Measurements from ENCODE around the gene AVPR1B.

Gene AVPR1B

GRCh38 chr1:206102292-206102936 lies 14.8 kb downstream of the AVPR1B start:
- no peaks in the 10 kb centered on the region for H3K36me3 ChIP-seq (ENCODE audit: insufficient read depth, low read length)
- no peaks in the 10 kb centered on the region for H3K79me2 ChIP-seq (ENCODE audit: insufficient read depth, low read length)
- no peak overlapping the region for H3K4me2 ChIP-seq (ENCODE audit: insufficient read depth, low read length)
- ATAC-seq (ENCODE audit: insufficient read depth, low read depth) (no peak), DNase-seq (no peak)
- TF ChIP-seq EZH2 (IDR thresholded peaks at IDR 0.05; ENCODE audit: borderline replicate concordance, low read depth, low read length, severe bottlenecking) (no peak), CTCF (IDR thresholded peaks at IDR 0.05; ENCODE audit: borderline replicate concordance, extremely low read depth, low read length, poor library complexity, severe bottlenecking) (no peak)
- no peaks in the 10 kb centered on the region for H4K20me1 ChIP-seq (ENCODE audit: insufficient read depth, low read length)
- H3K4me1 ChIP-seq (ENCODE audit: insufficient read depth, low read length) = no peaks in the 10 kb centered on the region
- no peak overlapping the region for H2AFZ ChIP-seq (ENCODE audit: low read depth, low read length)
- H3K9me3 ChIP-seq (ENCODE audit: insufficient read depth, low read length, severe bottlenecking) = no peaks in the 10 kb centered on the region
- peaks cover 17% of the 10 kb centered on the region for H3K27me3 ChIP-seq (ENCODE audit: insufficient read depth, low read length, poor library complexity)
- no peak overlapping the region for H3K9ac ChIP-seq (ENCODE audit: low read depth, low read length)
- H3K27ac ChIP-seq (ENCODE audit: low read length) = no peak overlapping the region
- no peak overlapping the region for H3K4me3 ChIP-seq (ENCODE audit: low read depth in 1 of 2, low read length in 2 of 2)

- Histone ChIP-seq H3K4me2 (ENCODE audit: insufficient read depth, low read length) (no peak overlapping the region), H3K4me3 (ENCODE audit: low read depth in 1 of 2, low read length in 2 of 2) (no peak overlapping the region), H3K9ac (ENCODE audit: low read depth, low read length) (no peak overlapping the region), H2AFZ (ENCODE audit: low read depth, low read length) (no peak overlapping the region), H3K79me2 (ENCODE audit: insufficient read depth, low read length) (no peaks in the 10 kb centered on the region), H3K27ac (ENCODE audit: low read length) (no peak overlapping the region), H3K4me1 (ENCODE audit: insufficient read depth, low read length) (no peaks in the 10 kb centered on the region), H4K20me1 (ENCODE audit: insufficient read depth, low read length) (no peaks in the 10 kb centered on the region), H3K9me3 (ENCODE audit: insufficient read depth, low read length, severe bottlenecking) (no peaks in the 10 kb centered on the region), H3K36me3 (ENCODE audit: insufficient read depth, low read length) (no peaks in the 10 kb centered on the region), H3K27me3 (ENCODE audit: insufficient read depth, low read length, poor library complexity) (peaks cover 19% of the 10 kb centered on the region)
- DNase-seq (no peak), ATAC-seq (ENCODE audit: insufficient read depth, low read depth) (no peak)
- TF ChIP-seq EZH2 (IDR thresholded peaks at IDR 0.05; ENCODE audit: borderline replicate concordance, low read depth, low read length, severe bottlenecking) (no peak), CTCF (IDR thresholded peaks at IDR 0.05; ENCODE audit: borderline replicate concordance, extremely low read depth, low read length, poor library complexity, severe bottlenecking) (no peak)
Observed at GRCh38 chr1:206101351-206102045, 15.7 kb downstream of the AVPR1B start.

- Histone ChIP-seq H4K20me1 (ENCODE audit: insufficient read depth, low read length) (no peaks in the 10 kb centered on the region), H3K9me3 (ENCODE audit: insufficient read depth, low read length, severe bottlenecking) (no peaks in the 10 kb centered on the region), H3K9ac (ENCODE audit: low read depth, low read length) (no peak overlapping the region), H3K4me2 (ENCODE audit: insufficient read depth, low read length) (no peak overlapping the region), H3K79me2 (ENCODE audit: insufficient read depth, low read length) (no peaks in the 10 kb centered on the region), H3K27ac (ENCODE audit: low read length) (no peak overlapping the region), H3K27me3 (ENCODE audit: insufficient read depth, low read length, poor library complexity) (peaks cover 19% of the 10 kb centered on the region), H2AFZ (ENCODE audit: low read depth, low read length) (no peak overlapping the region), H3K4me1 (ENCODE audit: insufficient read depth, low read length) (no peaks in the 10 kb centered on the region), H3K36me3 (ENCODE audit: insufficient read depth, low read length) (no peaks in the 10 kb centered on the region), H3K4me3 (ENCODE audit: low read depth in 1 of 2, low read length in 2 of 2) (no peak overlapping the region)
- no peak for ATAC-seq (ENCODE audit: insufficient read depth, low read depth)
- TF ChIP-seq EZH2 (IDR thresholded peaks at IDR 0.05; ENCODE audit: borderline replicate concordance, low read depth, low read length, severe bottlenecking) (no peak), CTCF (IDR thresholded peaks at IDR 0.05; ENCODE audit: borderline replicate concordance, extremely low read depth, low read length, poor library complexity, severe bottlenecking) (no peak)
- DNase-seq = no peak
Observed at GRCh38 chr1:206100226-206100815, 16.9 kb downstream of the AVPR1B start.

Data from DND-41 (cell line).